GM19193 (cell line): Measurements from ENCODE around the gene HEXIM1.

ENCODE experiments used
- POLR2A ChIP-seq: IDR thresholded peaks from 4 replicates; pipeline ENCODE4 v1.6.1; 2011; ENCODE audit not compliant: insufficient read depth, insufficient read length; ENCODE audit errors: extremely low read depth

Gene HEXIM1, protein sequence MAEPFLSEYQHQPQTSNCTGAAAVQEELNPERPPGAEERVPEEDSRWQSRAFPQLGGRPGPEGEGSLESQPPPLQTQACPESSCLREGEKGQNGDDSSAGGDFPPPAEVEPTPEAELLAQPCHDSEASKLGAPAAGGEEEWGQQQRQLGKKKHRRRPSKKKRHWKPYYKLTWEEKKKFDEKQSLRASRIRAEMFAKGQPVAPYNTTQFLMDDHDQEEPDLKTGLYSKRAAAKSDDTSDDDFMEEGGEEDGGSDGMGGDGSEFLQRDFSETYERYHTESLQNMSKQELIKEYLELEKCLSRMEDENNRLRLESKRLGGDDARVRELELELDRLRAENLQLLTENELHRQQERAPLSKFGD

DNA sequence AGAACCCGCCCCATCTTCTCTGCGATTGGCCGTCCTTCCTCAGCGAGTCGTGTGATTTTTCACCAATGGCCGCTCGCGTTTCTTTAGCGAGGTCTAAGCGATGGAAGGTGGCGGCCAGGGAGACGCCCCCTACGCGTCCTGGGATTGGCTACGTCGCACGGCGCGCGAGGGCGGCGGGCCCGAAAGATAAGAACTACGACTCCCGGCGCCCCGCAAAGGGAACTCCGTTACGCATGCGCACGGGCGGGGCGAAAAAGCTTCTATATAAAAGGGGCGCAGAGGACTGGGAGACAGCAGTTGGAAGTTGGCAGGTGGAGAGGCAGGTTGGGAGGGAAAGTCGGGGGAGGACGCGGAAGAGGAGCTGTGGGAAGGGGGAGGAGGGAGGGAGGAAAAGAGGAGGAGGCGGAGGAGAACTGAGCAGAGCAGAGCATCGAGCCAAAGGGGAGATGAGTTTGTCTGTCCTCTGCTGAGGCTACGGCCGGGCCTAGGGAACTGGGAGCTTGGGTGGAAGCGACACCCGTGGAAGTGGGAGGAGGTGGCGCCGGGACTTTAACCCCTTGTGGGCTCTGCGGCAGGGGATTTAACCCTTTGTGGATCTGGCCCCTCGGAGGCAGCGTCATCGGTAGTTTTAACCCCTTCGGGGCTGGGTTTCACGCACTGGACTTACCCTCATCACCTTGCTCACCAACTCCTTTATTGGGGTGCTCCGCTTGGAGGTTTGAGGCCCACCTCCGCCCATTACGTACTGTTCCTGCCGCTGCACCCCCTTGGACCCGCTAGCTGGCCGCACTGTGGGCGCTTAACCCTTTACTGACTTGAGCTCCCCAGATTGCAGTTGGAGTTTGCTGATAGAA, at the start of gene HEXIM1:
Gene HEXIM1, plus strand, starts transcription at position 293 of the 854 bp plus-strand sequence. CDS start 716 bp downstream, outside the sequence.
- TF ChIP-seq POLR2A, result peak; percentile 100

DNA sequence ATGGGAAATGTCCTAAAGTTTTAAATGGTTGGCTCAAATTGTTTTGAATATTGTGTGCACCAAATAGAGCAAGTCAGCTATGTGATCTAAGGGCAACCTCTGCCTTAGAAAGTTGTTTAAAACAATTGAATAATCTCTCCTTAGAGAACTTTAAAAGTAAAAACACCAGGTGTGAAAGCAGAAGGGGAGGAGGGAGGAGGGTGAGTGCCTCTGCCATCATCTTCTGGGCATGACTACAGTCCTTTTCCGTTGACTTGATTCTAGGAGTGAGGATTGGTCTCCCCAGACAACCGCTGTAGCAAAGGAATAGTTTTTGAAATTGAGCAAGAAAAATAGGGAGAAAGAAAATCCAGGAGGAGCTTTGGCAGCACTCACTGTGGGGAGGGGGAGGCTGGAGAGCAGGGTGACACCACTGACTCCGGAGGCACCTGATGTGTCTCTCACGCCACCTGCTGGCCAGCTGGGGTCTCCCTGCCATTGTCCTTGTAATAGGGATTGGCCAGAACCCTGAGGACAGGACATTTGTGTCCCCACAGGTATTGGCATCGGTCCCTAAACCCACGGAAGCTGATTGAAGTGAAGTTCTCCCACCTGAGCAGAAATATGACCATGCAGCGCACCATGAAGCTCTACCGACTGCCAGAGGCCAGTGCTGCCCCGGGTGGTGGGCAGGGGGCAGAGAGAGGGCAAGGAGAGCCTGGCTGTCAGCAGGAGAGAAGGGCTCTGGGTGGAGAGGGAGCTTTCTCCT, 49.2 kb upstream of the HEXIM1 start:
- TF ChIP-seq POLR2A, result no peak

DNA sequence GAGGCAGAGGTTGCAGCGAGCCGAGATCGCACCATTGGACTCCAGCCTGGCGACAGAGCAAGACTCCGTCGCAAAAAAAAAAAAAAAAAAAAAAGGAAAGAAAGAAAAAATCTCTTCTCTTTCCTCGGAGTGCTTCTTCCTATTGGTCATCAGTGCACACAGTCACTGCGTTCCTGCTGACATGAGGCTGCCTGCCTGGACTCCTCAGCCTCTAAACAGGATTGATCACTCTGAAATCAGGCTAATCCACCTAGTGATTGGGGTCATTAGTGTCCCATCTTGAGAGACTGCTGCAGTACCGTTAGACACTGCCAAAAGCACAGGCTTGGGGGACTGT, 46.8 kb upstream of the HEXIM1 start:
- no peak for TF ChIP-seq POLR2A

DNA sequence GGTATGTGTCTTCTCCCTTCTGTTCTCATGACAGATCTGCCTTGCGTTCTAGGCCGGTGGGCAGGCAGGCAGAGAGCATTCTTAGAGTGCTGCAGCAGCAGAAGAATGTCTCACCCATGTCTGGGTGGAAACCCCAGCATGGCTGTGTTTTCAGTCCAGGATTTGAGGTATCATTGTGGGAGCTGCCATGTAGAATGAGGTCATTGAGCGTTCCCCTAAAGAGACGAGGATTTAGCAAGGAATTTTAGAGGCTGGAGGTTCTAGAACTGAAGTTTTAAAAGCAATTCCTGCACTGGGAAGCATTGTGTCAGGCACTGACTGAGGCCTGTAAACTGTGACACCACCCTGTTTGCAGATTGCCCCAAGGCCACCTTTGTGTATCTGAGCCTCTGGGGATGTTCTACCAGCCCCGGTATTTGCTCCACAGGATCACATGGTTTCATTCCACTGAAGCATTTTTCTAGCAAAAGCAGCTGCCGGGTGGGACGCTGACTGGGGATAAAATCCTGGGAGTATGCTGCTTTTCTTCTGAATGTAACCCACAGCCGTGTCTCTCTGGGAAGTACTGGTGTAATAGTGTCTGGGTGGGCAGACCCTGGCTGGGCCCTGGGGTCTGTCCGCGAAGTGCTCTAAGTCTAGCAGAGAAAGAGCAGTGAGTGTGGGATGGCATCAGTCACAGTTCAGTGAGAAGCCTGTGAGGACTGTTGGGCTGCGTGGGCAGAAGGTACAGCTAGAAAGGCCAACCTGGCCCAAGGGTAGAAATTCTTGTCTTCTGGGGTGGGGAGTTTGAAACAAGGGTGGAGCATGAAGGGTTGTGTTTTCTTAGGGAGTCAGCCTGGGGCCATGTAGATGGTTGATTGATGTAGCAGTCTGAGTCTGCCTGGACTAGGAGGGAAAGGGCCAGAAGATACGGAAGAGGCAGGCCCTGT, 46.1 kb upstream of the HEXIM1 start:
- no peak for TF ChIP-seq POLR2A

DNA sequence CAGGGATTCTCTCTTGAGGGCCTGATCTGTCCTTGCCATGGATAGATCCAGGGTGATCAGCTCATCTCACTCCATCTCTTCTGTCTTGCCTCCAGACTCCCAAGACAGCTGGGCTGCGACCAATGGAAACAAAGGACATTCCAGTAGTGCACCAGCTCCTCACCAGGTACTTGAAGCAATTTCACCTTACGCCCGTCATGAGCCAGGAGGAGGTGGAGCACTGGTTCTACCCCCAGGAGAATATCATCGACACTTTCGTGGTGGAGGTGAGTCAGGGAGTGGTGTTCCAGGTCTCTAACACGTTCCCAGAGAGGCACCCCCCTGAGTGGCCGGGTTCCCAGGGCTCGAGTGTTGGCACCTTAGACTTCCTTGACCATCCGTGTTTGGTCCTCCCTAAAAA, 45.4 kb upstream of the HEXIM1 start:
- TF ChIP-seq POLR2A, result no peak

DNA sequence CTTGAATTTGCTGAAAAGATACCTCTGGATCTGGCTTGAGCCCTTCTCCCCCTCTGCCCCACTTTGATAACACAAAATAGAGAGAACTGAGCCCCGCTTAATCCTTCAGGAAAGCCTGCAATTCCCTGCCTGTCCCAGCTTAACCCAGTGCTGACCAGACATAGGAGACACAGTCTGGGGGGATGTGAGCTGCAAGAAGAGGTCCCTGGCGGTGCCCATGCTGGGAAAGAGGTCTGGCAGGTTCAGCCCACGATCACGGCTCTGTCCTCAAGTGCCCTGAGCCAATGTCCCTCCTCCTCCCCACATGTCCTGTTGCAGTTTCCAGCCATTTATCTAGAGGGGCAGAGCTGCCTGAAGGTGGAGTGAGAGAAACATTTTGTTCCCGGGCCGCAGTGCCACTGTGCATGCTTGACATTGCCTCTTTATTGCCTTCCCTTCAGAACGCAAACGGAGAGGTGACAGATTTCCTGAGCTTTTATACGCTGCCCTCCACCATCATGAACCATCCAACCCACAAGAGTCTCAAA, 44.9 kb upstream of the HEXIM1 start:
- TF ChIP-seq POLR2A, result no peak

DNA sequence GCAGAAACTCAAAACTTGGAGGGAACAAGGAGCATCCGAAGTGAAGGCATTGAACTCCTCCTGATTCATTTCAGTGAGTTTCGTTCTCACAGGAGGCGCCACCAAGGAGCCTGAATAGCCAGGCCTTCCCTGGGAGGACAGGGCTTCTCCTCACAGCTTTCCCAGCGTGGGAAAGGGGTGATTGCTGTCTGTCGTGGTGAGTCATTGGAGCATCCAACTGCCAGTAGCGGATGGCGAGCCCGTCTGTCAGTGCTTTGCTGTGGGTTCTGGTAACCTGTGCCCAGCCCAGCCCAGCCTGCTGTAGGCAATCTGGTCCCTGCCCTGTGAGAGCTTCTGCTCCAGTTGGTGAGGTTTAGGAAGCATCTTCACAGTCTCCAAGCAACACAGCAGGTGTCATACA, 44.2 kb upstream of the HEXIM1 start:
- TF ChIP-seq POLR2A, result no peak

DNA sequence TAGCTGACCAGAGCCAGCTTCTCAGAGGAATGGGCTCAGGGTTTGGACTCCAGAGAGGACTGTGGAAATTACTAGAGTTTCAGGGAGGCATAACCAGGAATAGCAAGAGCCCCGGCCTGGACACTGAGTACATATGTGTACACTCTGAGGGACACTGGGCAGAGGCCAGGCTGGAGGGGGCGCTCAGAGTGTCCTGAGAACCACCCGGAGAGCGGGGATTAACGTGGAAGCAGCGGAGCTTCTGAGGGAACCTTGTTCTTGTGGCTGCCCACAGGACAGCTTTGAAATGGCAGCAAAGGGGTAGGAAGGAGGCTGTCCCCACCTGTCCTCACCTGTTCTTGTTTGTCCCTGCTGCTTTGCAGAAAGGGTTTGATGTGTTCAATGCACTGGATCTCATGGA, 43.8 kb upstream of the HEXIM1 start:
- TF ChIP-seq POLR2A, result no peak

DNA sequence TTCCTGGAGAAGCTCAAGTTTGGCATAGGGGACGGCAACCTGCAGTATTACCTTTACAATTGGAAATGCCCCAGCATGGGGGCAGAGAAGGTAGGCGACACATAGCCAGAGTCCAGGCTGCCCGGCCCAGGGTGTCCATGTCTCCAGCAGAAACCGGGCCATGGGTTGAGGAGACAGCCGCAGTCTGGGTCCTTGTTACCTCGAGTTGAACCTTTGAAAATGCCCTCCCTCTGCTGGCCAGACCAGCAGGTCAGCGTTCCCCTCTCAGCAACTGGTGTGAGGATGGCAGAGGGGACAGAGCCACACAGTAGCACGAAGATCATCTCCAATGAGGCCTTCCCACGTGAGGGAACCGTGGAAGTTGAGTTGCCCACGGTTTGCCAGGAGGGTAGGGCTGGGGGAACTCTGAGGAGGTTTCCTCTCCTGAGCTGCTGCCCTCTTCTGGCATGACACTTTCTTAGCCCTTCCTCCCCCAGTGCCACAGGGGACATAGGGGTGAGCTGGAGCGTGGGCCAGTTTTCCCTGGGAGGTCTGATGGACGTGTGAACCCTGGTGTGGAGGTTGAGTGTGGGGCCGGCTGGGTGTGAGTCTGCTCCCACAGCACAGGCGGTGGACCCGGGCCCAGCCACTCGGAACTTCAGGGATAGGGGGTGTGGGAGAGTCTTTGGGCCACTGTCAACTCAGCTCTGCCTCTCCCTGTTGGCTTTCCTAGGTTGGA, 43.2 kb upstream of the HEXIM1 start:
- no peak for TF ChIP-seq POLR2A

DNA sequence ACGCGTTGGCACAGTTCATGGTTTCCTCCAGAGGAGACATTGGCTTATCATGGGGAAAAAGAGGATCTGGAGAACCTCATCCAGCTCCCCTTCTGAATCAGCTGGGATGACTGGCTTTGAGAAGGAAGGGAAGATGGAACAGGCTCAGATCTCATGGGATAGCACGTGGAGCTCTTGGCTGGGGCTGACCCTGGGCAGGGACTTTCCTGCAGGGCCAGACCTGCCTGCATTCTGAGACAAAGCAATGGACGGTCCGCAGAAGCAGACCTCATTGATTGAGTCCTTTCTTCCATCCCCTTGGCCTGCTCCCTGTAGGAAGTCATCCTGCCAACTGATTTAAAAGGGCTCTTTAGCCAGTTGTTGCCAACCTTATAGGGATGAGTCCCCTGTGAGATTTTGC, 42.2 kb upstream of the HEXIM1 start:
- TF ChIP-seq POLR2A, result no peak

DNA sequence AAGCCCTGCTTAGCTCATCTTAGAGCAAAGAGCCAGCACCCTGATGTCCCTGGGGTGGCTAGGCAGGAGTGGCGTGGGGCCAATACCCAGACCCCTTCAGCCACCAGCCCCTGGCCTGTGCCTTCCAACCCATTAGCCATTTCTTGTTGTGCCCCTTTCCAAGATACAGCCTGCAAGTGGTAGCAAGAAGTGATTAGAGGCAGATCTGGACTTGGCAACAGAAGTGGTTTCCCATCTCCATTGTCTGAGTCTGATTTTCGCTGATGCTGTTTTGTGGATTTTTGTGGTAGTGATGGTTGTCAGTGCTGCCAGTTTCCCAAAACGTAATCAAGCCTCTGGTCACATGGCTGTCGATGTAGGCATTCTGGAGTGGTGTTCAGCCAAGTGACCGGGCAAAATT, 41.7 kb upstream of the HEXIM1 start:
- TF ChIP-seq POLR2A, result no peak

DNA sequence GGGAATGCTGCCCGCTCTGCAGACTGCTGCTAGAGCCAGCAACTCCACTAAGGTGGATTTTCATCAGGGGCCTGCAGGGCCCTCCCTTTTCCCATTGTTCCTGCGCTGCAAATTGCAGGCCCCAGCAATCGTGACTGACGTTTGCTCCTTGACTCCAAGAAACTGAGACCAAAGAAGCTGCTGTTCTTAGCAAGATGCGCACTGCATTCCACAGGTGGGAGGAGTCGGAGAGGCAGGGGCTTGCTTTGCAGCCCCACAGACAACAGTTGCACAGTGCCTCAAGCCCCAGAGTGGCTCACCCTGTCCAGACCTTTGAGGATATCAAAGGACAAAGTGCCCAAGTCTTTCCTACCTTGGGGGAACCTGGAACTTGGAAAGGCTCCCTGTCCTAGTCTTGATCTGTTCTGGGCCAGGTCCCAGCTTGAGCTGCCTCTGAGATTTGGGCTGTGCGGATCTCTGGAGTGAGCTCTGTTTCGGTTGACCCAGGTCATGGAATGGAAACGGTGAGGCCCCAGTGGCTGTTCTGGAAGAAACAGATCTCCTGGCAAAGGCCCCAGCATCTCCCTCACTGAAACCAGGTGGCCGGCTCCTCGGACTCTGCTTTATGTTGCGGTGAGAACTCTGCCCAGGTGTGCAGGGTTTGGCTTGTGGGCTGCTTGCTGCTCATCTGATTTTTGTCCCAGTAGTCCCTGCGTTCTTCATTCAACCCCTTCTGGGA, 40.8 kb upstream of the HEXIM1 start:
- no peak for TF ChIP-seq POLR2A

DNA sequence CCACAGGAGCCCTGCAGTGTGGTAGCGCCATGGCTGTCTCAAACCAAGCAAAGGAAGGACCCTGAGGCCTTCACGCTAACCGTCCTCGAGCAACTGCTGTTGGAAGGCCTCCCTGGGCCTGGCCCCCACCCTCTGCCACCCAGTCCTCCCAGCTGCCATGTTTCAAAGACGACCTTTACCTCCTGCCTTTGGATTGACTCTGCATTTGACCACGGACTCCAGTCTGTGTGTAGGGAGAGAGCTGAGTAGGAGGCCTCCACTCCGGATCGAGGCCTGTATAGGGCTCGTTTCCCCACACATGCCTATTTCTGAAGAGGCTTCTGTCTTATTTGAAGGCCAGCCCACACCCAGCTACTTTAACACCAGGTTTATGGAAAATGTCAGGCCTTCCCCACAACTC, 40.2 kb upstream of the HEXIM1 start:
- TF ChIP-seq POLR2A, result no peak
